ENCODE measurements around the gene VKORC1.

Gene VKORC1

DNA sequence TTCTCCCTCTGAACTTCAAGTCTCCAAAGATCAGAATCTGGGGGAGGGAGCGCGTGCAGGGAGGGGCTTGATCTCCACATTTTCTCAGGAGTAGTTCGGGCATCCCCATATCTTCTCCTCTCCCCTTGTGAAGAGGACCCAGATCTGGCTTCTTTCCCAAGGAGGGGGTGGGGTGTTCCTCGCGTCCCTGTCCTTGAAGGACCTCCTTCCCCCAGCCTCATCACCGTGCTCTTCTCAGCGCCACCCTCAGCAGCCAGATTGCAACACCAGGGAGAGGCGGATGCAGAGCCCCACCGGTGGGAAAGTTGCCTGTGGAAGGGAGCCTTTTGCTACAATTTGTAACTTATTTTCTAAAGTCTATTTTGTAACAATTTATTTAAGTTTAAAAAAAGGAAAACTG, 11.5 kb downstream of the VKORC1 start:
- DNase-seq (ENCODE audit: low read depth, low spot score) = no peak

DNA sequence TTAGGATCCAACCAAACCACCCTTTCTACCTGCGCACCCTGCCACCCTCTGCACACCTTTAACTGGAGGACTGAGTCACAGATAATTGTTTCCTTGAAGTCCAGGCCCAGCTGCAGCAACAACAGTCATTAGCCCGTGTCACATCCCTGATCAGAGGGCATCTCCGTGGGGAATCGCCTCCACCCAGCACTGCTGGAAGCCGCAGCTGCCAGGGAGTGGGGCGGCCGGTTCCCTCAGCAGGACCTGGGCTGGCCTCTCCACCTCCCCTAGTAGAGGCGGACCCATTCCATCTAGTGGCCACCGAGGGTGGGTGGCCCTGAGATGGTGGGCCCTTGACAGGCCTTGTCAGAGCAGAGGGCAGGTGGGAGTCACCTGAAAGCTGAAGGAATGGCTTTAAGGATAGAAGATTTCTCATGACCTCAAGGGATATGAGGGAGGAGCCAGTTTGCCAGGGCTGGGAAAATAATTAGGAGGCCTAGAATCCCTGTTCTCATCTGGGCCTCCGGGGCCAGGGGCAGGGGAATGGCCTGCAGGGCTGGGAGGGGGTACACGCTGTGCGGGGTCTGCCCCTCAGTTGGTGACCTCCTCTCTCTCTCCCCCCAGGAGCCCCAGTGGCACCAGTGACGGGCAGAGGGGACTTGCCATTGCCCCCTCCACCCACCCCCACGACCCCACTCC, 12.1 kb downstream of the VKORC1 start:
- DNase-seq (ENCODE audit: low read depth, low spot score) = no peak

DNA sequence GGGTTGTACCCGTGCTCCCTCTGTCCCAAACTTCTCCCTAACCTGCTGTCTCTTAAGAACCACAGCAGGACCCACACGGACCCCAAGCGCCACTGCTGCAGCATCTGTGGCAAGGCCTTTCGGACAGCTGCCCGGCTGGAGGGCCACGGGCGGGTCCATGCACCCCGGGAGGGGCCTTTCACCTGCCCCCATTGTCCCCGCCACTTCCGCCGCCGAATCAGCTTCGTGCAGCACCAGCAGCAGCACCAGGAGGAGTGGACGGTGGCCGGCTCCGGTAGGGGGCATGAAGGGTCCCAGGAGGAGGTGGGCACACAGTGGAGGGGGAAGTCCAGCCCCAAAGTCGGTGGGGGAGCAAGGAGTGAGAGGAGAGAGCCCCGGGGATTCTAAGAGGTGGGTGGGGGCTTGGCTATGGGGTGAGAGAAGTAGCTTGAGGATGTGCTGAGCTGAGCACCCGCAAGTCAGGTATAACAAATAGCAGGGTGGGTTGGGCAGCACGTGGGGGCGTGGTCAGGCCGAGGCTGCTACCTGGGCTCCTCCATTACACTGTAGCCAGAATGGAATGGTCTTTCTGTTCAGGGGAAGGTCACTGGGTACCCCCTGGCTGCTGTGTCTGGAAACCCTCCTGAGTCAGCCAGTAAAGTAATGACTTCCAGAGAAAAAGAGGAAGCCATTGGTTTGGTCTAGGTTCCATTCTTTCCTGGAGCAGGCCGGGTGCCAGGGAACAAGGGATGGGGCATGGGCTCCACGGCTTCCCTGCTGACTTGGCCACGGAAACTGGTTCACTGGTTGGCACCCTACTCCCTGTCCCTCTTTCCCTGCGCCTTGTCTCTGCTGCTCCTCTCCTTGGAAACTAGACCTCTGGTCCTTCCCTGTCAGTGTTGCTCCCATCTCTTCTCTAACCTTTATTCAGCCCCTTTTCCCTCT, 12.9 kb downstream of the VKORC1 start:
- DNase-seq (ENCODE audit: low read depth, low spot score) = no peak

DNA sequence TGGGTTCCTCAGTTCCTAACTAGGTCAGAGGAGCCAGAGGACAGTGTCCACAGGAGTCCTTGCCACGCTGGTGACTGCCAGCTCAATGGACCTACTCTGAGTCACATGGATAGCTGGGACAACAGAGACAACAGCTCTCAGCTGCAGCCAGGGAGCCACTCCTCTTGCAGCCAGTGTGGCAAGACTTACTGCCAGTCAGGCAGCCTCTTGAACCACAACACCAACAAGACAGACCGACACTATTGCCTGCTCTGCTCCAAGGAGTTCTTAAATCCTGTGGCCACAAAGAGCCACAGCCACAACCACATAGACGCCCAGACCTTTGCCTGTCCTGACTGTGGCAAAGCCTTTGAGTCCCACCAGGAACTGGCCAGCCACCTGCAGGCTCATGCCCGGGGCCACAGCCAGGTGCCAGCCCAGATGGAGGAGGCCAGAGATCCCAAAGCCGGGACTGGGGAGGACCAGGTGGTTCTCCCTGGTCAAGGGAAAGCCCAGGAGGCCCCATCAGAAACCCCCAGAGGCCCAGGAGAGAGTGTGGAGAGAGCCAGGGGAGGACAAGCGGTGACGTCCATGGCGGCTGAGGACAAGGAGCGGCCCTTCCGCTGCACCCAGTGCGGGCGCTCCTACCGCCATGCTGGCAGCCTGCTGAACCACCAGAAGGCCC, 13.7 kb downstream of the VKORC1 start:
- no peak for DNase-seq (ENCODE audit: low read depth, low spot score)

DNA sequence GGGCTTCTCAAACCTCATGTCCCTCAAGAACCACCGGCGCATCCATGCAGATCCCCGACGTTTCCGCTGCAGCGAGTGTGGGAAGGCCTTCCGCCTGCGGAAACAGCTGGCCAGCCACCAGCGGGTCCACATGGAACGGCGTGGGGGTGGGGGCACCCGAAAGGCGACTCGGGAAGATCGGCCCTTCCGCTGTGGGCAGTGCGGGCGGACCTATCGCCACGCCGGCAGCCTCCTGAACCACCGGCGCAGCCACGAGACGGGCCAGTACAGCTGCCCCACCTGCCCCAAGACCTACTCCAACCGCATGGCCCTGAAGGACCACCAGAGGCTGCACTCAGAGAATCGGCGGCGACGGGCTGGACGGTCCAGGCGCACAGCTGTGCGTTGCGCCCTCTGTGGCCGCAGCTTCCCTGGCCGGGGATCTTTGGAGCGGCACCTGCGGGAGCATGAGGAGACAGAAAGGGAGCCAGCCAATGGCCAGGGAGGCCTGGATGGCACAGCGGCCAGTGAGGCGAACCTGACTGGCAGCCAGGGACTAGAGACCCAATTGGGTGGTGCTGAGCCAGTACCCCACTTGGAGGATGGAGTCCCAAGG, 14.5 kb downstream of the VKORC1 start:
- no peak for DNase-seq (ENCODE audit: low read depth, low spot score)

DNA sequence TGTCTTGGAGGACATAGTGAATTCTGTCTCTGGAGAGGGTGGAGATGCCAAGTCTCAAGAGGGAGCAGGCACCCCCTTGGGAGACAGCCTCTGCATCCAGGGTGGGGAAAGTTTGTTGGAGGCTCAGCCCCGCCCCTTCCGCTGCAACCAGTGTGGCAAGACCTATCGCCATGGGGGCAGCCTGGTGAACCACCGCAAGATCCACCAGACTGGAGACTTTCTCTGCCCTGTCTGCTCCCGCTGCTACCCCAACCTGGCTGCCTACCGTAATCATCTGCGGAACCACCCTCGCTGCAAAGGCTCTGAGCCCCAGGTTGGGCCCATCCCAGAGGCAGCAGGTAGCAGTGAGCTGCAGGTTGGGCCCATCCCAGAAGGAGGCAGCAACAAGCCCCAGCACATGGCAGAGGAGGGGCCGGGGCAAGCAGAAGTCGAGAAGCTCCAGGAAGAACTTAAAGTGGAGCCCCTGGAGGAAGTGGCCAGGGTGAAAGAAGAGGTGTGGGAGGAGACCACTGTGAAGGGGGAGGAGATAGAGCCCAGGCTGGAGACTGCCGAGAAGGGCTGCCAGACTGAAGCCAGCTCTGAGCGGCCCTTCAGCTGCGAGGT, 15.2 kb downstream of the VKORC1 start:
- DNase-seq (ENCODE audit: low read depth, low spot score) = no peak

DNA sequence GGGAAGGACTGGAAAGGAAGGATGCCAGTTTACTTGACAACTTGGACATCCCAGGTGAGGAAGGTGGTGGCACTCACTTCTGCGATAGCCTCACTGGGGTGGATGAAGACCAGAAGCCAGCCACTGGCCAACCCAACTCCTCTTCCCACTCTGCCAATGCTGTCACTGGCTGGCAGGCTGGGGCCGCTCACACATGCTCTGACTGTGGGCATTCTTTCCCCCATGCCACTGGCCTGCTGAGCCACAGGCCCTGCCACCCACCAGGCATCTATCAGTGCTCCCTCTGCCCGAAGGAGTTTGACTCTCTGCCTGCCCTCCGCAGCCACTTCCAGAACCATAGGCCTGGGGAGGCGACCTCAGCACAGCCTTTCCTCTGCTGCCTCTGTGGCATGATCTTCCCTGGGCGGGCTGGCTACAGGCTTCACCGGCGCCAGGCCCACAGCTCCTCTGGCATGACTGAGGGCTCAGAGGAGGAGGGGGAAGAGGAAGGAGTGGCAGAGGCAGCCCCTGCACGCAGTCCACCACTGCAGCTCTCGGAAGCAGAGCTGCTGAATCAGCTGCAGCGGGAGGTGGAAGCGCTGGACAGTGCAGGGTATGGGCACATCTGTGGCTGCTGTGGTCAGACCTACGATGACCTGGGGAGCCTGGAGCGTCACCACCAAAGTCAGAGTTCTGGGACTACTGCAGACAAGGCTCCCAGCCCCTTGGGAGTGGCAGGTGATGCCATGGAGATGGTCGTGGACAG, 15.8 kb downstream of the VKORC1 start:
- DNase-seq (ENCODE audit: low read depth, low spot score) = no peak

DNA sequence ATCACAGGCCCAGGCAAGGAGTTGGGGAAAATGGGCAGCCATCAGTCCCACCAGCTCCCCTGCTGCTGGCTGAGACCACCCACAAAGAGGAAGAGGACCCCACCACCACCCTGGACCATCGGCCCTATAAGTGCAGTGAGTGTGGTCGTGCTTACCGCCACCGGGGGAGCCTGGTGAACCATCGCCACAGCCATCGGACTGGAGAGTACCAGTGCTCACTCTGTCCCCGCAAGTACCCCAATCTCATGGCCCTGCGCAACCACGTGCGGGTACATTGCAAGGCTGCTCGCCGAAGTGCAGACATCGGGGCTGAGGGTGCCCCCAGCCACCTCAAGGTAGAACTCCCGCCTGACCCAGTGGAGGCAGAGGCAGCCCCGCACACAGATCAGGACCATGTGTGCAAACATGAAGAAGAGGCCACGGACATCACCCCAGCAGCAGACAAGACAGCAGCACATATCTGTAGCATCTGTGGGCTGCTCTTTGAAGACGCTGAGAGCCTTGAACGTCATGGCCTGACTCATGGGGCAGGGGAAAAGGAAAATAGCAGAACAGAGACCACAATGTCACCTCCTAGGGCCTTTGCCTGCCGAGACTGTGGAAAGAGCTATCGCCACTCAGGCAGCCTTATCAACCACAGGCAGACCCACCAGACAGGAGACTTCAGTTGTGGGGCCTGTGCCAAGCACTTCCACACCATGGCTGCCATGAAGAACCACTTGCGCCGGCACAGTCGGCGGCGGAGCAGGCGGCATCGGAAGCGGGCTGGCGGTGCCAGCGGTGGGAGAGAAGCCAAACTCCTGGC, 16.8 kb downstream of the VKORC1 start:
- no peak for DNase-seq (ENCODE audit: low read depth, low spot score)

DNA sequence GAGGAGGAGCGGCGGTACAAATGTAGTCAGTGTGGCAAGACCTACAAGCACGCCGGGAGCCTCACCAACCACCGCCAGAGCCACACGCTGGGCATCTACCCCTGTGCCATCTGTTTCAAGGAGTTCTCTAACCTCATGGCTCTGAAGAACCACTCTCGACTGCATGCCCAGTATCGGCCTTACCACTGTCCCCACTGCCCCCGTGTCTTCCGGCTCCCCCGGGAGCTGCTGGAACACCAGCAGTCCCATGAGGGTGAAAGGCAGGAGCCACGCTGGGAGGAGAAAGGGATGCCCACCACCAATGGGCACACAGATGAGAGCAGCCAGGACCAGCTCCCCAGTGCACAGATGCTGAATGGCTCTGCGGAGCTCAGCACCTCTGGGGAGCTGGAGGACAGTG, 17.6 kb downstream of the VKORC1 start:
- DNase-seq (ENCODE audit: low read depth, low spot score) = no peak

DNA sequence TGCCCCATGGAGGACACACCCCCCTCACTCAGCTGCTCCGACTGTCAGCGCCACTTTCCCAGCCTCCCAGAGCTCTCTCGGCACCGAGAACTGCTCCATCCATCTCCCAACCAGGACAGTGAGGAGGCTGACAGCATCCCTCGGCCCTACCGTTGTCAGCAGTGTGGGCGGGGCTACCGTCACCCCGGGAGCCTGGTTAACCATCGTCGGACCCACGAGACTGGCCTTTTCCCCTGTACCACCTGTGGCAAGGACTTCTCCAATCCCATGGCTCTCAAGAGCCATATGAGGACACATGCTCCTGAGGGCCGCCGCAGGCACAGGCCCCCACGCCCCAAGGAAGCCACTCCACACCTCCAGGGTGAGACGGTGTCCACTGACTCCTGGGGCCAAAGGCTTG, 18.3 kb downstream of the VKORC1 start:
- no peak for DNase-seq (ENCODE audit: low read depth, low spot score)

DNA sequence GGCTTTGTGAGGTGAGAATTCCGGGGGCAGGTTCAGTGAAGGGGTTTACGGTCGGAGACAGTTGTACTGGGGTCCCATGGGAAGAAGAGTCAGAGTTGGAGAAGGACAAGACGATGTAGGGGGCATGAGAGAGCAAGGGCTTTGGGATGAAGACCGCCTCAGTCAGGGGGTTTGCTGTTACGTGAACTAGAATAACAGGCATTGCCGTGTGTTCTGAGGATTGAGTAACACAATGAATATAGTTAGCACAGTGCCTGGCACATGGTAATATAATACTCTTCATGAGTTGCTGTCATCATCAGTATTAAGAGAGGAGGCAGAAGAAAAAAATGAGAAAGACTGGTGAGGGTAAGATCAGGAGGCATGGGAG, 19.8 kb downstream of the VKORC1 start:
- DNase-seq (ENCODE audit: low read depth, low spot score) = no peak

DNA sequence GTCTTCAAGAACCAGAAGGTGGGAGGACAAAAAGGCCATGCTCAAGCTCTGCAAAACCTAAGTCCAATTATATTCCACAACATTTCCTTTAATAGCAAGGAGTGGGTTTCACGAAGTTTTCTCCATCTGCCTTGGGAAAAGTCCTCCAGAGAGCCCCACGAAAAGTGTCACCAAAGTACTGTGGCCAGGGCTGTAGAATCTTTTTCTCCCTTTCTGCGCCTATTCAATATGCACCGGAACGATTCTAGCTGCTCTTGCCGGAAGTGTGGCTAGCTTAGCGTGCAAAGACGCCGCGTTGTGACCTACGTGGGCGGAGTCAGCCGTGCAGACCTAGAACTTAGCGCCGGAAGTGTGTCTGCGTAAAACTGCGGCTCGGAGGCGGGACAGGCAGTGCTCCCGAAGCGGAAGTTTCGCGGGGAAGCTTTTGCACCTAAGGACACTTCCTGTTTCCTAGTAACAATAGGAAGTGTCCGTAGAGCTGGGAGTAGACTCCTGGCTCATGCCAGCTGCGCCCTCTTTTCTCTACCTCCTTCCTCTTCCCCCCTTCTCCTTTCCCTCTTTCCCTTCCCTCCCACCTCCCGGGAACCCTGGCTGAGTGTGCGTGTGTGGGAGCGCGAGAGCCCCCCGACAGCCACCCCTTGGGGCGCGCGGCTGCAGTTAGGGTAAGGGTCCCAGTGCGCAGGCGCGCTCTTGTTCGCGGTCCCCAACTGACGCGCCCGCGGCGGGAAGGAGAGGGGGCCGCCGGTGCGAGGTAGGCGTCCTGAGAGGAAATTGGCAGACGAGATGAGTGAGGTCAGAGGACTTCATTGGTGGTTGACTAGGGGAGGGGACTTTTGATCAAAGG, 20.4 kb downstream of the VKORC1 start, which contains the start of the genes ZNF646 and ZNF668:
ZNF646 (plus strand) TSS at position 453 of the 844 bp plus-strand sequence. CDS start 1,903 bp downstream, outside the sequence.
ZNF668 (minus strand) TSS at position 271 of the 844 bp plus-strand sequence. CDS start 9,781 bp downstream, outside the sequence.
- peak; percentile 98 for DNase-seq (ENCODE audit: low read depth, low spot score)

DNA sequence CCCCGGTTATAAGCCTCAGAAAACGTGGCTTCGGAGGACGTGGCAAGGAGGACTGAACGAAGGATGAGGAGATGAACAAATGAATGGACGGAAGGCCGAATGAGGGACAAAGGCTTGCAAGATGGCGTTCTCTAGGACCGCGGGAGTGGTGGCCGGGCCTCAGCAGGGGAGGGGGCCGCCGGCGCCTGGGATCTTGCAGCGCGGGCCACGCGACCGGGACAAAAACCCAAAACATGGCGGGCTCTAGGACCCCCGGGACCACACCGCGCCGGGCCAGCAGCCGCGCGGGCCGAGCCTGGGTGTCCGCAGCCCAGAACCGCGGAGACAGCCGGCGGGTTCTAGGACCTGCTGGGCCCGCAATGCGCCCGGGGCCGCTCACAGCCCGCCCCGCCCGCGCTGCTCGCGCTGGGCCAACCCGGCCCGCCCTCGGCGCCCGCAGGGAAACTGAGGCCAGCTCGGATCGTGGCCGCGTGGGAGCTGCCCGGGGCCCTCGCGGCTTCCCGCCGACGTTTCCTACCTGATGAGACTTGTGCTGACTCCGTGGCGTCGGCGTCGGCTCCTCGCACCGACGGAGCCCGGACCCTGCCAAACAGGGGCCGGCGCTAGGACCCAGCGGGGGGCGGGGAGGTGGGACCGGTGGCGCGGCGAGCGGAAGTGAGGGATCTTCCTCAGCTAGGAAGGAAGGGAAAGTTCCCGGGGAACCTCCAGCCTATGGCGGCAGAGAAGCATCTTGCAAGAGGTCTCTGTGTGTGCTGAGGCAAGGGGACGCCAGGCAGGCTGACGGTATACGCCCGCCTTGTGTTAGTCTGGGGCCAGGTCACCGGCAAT, 21.2 kb downstream of the VKORC1 start:
- DNase-seq (ENCODE audit: low read depth, low spot score) = peak; percentile 80

DNA sequence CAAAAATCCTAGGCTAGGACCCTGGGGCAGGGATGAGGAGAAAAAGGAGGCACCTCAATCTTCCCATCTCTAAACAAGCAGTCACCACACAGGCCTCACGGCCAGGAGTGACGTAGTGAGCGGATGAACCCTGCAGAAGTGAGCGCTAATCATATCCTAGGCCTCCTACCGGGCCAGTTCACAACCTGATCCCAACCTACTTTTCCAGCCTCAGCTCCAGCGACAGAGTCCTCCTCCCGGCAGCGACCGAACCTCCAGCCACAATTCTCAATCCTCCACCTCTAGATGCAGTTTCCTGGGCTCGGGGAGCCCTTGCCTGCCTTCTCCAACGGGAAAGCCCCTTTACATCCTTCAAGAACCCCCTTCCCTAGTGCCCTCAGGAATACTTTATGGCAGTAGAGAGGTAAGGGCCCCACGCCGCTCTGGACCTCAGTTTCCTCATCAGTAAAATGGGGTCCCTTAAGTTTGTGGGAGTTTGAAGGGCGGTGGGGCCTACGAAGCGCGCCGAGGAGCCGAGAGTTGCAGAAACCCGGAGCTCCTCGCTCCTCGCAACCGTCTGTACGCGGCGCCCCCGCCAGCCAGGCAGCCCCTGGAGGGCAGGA, 22.0 kb downstream of the VKORC1 start:
- no peak for DNase-seq (ENCODE audit: low read depth, low spot score)

DNA sequence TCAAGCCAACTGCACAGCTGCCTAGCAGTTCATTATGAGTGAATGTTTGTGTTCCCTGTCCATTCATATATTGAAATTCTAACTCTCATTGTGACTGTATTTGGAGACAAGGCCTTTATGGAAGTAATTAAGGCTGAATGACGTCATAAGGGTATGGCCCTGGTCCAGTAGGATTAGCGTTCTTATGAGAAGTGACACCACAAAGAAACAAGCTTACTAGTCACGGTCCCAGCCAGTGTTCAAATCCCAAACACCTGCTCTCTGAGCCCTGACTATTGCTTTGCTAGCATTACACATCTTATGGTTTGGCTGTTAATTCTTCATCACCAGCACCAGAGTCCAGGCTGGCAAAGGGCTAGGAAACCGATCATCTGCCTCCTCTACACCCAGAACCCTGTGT, 22.7 kb downstream of the VKORC1 start:
- DNase-seq (ENCODE audit: low read depth, low spot score) = no peak

DNA sequence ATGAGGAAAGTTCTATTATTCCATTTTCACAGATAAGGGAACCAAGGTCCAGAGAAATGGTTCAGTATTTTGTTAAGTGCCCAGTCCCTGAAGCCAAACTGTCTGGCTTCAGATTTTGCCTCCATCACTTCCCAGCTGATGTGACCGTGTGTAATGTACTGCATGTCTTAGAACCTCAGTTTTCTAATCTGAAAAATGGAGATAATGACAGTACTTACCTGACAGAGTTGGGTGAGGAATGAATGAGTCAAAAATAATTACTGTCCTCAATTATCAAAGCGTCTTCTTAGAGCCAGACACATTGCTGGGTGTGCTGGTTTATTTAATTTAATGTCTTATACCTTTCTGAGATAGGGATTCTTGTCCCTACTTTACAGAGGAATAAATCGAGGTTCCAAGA, 27.3 kb downstream of the VKORC1 start:
- DNase-seq (ENCODE audit: low read depth, low spot score) = no peak

DNA sequence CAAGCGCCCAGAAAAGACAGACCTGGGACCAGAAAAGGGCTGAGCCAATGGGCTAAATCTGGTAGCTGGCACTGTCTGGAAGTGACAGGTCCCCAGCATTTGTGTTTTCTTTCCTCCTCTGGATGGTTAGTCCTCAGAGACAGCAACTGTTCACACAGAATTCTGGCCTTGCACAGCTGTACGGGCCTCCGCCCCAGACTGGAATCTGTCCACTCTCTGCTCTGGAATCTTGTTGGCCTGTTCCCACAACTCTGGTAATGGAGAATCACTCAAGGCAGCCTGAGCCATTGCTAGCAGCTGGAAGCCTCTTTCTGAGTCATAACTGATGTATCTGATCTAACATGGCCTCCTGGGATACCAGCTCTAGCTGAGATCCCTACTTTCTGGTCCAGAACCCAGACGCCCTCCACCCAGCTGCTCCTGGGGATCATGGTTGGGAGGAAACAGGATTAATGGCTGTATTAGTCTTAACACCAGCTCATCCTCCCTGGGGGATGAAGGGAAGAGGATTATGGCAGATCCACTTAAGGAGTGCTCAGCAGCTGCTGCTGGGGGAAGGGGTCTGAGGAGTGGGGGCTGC, 29.6 kb downstream of the VKORC1 start:
- DNase-seq (ENCODE audit: low read depth, low spot score) = peak; percentile 66

Measured in smooth muscle cell of the brain vasculature (primary cell).